A549 treated with CORT108297 at 1 μM for 4 hours (cell line): ENCODE data around the gene CD209. TPM values are rescaled to one million over a fixed set of nuclear protein-coding genes. Genes with fewer than 3 reads are reported as not detected.

Experiments
- total RNA-seq: library from RNA; stranded (reverse); fragments of 200-300 nt; extraction: Qiagen RNA extraction; gene quantifications from 5 replicates; pipeline ENCODE4 v1.2.3, GENCODE V29; 2022

The CD209 gene, protein sequence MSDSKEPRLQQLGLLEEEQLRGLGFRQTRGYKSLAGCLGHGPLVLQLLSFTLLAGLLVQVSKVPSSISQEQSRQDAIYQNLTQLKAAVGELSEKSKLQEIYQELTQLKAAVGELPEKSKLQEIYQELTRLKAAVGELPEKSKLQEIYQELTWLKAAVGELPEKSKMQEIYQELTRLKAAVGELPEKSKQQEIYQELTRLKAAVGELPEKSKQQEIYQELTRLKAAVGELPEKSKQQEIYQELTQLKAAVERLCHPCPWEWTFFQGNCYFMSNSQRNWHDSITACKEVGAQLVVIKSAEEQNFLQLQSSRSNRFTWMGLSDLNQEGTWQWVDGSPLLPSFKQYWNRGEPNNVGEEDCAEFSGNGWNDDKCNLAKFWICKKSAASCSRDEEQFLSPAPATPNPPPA
- not detected in 5 replicates for total RNA-seq

DNA sequence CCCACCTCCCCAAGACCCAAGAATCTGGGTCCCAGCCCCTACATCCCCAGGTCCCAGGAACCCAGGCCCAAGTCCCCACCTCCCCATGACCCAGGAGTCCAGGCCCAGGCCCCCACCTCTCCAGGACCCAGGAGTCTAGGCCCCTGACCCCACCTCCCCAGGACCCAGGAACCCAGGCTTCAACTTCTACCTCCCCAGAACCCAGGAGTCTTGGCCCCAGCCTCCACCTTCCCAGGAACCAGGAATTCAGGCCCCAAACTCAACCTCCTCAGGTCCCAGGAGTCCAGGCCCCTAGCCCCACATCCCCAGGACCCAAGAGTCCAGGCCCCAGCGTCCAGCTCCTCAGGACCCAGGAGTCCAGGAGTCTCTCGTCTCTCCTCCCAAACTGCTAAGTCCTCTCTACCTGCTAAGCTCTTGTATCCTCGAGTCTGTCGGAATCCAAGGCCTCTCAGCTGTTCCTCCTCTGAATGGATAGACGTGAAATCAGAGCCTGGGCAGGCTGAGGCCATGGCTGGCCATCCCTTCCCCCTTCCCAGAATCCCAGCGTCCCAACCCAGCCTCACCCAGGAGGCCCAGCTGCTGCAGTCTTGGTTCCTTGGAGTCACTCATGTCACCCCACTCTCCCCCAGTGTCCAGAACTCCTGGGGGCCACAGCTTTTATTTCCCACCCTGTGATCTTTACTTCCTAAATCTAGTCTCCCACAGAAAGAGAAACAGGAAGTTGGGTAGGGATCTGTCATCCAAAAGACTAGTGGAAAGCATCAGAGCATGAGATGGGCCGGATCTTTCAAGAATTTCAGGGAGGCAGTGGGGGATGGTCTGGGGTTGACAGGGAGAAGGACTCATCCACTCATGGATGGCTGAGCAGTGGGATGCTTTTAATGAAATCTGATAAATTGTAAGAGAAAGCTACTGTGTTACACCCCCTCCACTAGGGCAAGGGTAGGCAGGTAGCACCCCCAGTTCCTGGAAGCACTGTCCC, at the start of gene CD209:
TSS of gene CD209 (minus strand) at position 632 of the 982 bp plus-strand sequence. CDS start at position 609, 23 bp downstream.

DNA sequence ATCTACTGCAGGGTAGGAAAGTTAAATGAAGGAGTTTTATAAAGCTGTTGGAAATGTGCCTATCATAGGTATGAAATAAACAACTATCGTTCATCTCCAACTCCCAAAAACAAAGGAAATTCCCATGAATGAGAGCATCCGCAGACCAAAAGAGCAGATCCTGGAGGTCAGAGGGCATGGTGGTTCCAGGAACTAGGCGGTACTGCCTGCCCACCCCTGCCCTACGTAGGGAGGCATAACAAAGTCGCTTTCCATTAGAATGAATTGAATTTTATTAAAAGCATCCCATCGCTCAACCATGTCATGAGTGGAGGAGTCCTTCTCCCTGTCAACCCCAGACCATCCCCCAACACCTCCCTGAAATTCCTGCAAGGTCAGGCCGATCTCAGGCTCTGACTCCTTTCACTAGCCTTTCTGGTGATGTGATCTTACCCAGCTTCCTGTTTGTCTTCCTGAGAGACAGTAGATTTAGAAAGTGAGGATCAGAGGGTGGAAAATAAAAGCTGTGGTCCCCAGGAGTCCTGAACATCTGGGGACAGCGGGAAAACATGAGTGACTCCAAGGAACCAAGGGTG, 15.5 kb upstream of the CD209 start, which contains the start of gene CLEC4M:
TSS of gene CLEC4M (plus strand) at position 525 of the 575 bp plus-strand sequence. CDS start at position 549, 24 bp downstream.

DNA sequence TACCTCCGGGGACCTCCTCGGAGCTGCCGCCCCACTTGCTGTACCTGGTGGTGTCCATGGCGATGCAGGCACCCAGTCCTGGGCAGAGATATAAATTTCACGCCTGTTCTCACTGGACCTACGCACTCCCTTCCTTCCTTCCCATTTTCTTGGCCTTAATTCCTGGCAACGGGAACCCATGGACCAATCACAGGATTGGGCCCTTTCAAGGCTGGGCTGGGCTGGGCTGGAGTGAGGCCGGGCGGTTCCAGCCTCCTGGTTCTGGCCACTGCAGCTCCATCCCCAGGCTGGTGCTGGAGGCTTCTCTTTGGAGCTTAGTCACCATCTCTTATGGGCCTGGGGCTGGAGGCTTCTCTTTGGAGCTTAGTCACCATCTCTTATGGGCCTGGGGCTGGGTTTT, 15.3 kb downstream of the CD209 start, which contains the start of gene CLEC4G:
TSS of gene CLEC4G (minus strand) at position 66 of the 400 bp plus-strand sequence. CDS start at position 58, 8 bp downstream.

DNA sequence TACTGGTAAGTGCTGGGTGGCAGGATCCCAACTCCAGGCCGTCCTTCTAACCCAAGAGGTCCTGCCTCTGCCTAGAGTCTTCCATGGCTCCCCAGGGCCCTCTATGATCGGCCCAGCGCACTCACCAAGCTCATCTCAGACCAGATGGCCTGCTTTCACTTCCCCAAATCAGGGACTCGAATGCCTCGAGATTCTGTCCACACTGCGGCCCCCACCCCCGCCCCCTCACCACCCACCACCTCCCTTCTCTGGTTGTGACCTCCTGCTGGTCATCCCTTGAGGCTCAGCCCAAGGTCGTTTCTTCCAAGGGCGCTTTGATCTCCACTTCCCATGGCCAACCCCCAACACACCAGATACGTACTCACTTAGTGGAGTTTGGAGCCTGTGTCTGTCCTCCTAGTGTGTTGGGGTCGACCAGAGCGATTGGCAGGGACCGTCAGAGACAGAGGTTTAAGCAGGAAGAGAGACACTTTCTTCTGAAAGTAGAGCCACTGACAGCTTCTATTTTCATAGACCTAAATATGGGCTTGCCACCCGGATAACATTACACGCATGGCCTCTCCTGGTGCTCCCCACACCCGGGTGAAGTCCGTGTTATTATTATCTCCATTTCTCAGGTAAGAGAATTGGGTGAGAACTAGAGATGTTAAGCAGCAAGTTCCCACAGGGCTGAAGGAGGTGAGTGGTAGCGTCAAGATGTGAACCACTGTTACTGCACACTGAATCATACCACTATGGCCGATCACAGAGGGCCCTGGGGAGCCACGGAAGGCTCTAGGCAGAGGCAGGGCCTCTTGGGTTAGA, 45.5 kb downstream of the CD209 start, which contains the start of gene FCER2:
TSS of gene FCER2 (minus strand) at position 478 of the 804 bp plus-strand sequence. CDS start 2,371 bp downstream, outside the sequence.

Other genes starting within 250 kb of the CD209 start
- 17.1 to 19.2 TPM (median 18.1 TPM) in 5 replicates for gene ZNF358, start 231.4 kb downstream of the CD209 start, total RNA-seq
- gene MCOLN1, start 224.9 kb downstream of the CD209 start, total RNA-seq: 9.7 to 13.4 TPM (median 12.8 TPM) in 5 replicates
- gene PNPLA6, start 211.8 kb downstream of the CD209 start, total RNA-seq: 27.9 to 37.9 TPM (median 34.0 TPM) in 5 replicates
- gene CAMSAP3, start 151.7 kb downstream of the CD209 start, total RNA-seq: 3.1 to 5.6 TPM (median 4.4 TPM) in 5 replicates
- gene XAB2, start 118.0 kb downstream of the CD209 start, total RNA-seq: 21.3 to 29.6 TPM (median 29.3 TPM) in 5 replicates
- 51.2 to 68.8 TPM (median 52.9 TPM) in 5 replicates for gene PET100, start 117.7 kb downstream of the CD209 start, total RNA-seq
- gene PCP2, start 113.8 kb downstream of the CD209 start, total RNA-seq: 0.22 to 0.26 TPM in 2 of 5 replicates, not detected in the others
- 32.2 to 44.6 TPM (median 42.6 TPM) in 5 replicates for gene STXBP2, start 110.4 kb downstream of the CD209 start, total RNA-seq
- gene RETN, start 78.5 kb downstream of the CD209 start, total RNA-seq: not detected in 5 replicates
- gene MCEMP1, start 70.4 kb downstream of the CD209 start, total RNA-seq: not detected in 5 replicates
- 43.7 to 109 TPM (median 104 TPM) in 5 replicates for gene TRAPPC5, start 66.7 kb downstream of the CD209 start, total RNA-seq
- gene FCER2, start 45.4 kb downstream of the CD209 start, total RNA-seq: not detected in 5 replicates
- not detected in 5 replicates for gene CLEC4G, start 15.4 kb downstream of the CD209 start, total RNA-seq
- gene CLEC4M, start 15.7 kb upstream of the CD209 start, total RNA-seq: not detected in 5 replicates
- 1.2 to 2.1 TPM (median 1.6 TPM) in 5 replicates for gene EVI5L, start 82.7 kb upstream of the CD209 start, total RNA-seq
- 0.22 to 0.48 TPM (median 0.37 TPM) in 5 replicates for gene PRR36, start 126.9 kb upstream of the CD209 start, total RNA-seq
- 4.9 to 7.9 TPM (median 6.4 TPM) in 5 replicates for gene LRRC8E, start 141.0 kb upstream of the CD209 start, total RNA-seq
- 12.3 to 18.3 TPM (median 17.0 TPM) in 5 replicates for gene MAP2K7, start 156.3 kb upstream of the CD209 start, total RNA-seq
- gene TGFBR3L, start 167.3 kb upstream of the CD209 start, total RNA-seq: 0.73 to 2.3 TPM (median 2.1 TPM) in 5 replicates
- gene SNAPC2, start 172.8 kb upstream of the CD209 start, total RNA-seq: 20.5 to 32.0 TPM (median 30.8 TPM) in 5 replicates
- 8.5 to 24.3 TPM (median 22.2 TPM) in 5 replicates for gene CTXN1, start 178.6 kb upstream of the CD209 start, total RNA-seq
- gene TIMM44, start 196.1 kb upstream of the CD209 start, total RNA-seq: 26.8 to 32.5 TPM (median 29.3 TPM) in 5 replicates